ENCODE measurements around the gene RHOBTB3. TPM values are rescaled to one million over a fixed set of nuclear protein-coding genes. Genes with fewer than 3 reads are reported as not detected.

The RHOBTB3 gene
- total RNA-seq, 1 experiment from 2014 or later: 84.3 TPM

- Histone ChIP-seq H3K79me2 (ENCODE audit: insufficient read depth, low read length) (no peaks in the 10 kb centered on the region), H3K4me1 (ENCODE audit: control insufficient read depth in 1 of 2, insufficient read depth in 2 of 2, low read length in 2 of 2) (peaks cover 46 to 72% of the 10 kb centered on the region in 2 experiments), H3K9ac (ENCODE audit: low read length) (no peak overlapping the region), H3K27me3 (ENCODE audit: insufficient read depth, low read length) (no peaks in the 10 kb centered on the region), H2AFZ (ENCODE audit: low read depth, low read length, poor library complexity, severe bottlenecking) (no peak overlapping the region), H3K4me2 (ENCODE audit: low read length) (peak overlapping the region; percentile 48), H4K20me1 (ENCODE audit: insufficient read depth) (no peaks in the 10 kb centered on the region), H3K36me3 (ENCODE audit: control insufficient read depth in 1 of 2, insufficient read depth in 2 of 2, low read length in 2 of 2) (no peaks in the 10 kb centered on the region), H3K4me3 (replicated peaks in 1 of 2; ENCODE audit: low read depth in 1 of 2, low read length in 2 of 2) (0 out of 4 replicates have a peak overlapping the region, but pooled peaks of 1 of the 2 experiments have one; percentile 1), H3K27ac (ENCODE audit: low read depth, low read length) (peak overlapping the region; percentile 7; the same call in 1 of the 2 replicates), H3K9me3 (ENCODE audit: control insufficient read depth in 1 of 2, insufficient read depth in 1 of 2, low read depth in 1 of 2, low read length in 2 of 2) (no peaks in the 10 kb centered on the region), H3K9me2 (ENCODE audit: insufficient read depth) (no peaks in the 10 kb centered on the region)
- POLR2A ChIA-PET: no interaction called here
- CTCF ChIA-PET: no interaction called here
- DNase-seq (ENCODE audit: low read depth, low spot score): peak; percentile 63
- BruUV-seq (replicated peaks): no TSS peak
- RAD21 ChIA-PET (ENCODE audit: low non-redundant PET in 1 of 2, low total read pairs in 2 of 2, uncharacterized antibody in 2 of 2, unreplicated experiment in 2 of 2): no interaction called here
- intact Hi-C loops (cut with micrococcal nuclease): loop anchor here (2.0 kb wide), 1 partner anchor 15 kb away; the partner anchor contains the start of gene RHOBTB3
- no peak for ATAC-seq
- TF ChIP-seq SIN3A (IDR thresholded peaks at IDR 0.05; ENCODE audit: low read depth): peak; percentile 34; the same call in 1 of the 2 replicates
- TF ChIP-seq EGR1 (IDR thresholded peaks at IDR 0.05; ENCODE audit: low read depth): no peak
- TF ChIP-seq CEBPB (IDR thresholded peaks at IDR 0.05; ENCODE audit: low read depth): peak; percentile 83
- no peak for TF ChIP-seq CTCF (IDR thresholded peaks at IDR 0.05 in 2 of 3, conservative IDR thresholded peaks at IDR 0.05 in 1 of 3; ENCODE audit: borderline replicate concordance in 1 of 3, insufficient read depth in 1 of 3, low read depth in 2 of 3, low read length in 2 of 3)
- TF ChIP-seq JUND (IDR thresholded peaks at IDR 0.05): peak; percentile 77
- TF ChIP-seq TCF7L2 (IDR thresholded peaks at IDR 0.05; ENCODE audit: borderline replicate concordance, extremely low read depth, insufficient read depth, insufficient read length): peak; percentile 75
- TF ChIP-seq ELF1 (IDR thresholded peaks at IDR 0.05; ENCODE audit: borderline replicate concordance, low read depth): no peak
- TF ChIP-seq POLR2AphosphoS5 (IDR thresholded peaks at IDR 0.05; ENCODE audit: low read depth, low read length): no peak
- TF ChIP-seq SRF (IDR thresholded peaks at IDR 0.05; ENCODE audit: low read depth): 0 out of 2 replicates have a peak, but pooled peaks have one; percentile 45
- TF ChIP-seq POLR2A (IDR thresholded peaks at IDR 0.05; ENCODE audit: borderline replicate concordance, extremely low read depth, insufficient read depth, insufficient read length): no peak
- TF ChIP-seq MAX (IDR thresholded peaks at IDR 0.05): 0 out of 2 replicates have a peak, but pooled peaks have one; percentile 15
- TF ChIP-seq SP1 (IDR thresholded peaks at IDR 0.05; ENCODE audit: low read depth): peak; percentile 62
- TF ChIP-seq ZBTB33 (IDR thresholded peaks at IDR 0.05; ENCODE audit: extremely low read depth, insufficient replicate concordance, low read length): no peak
- TF ChIP-seq EZH2 (IDR thresholded peaks at IDR 0.05): no peak
- peak; percentile 55; the same call in 1 of the 2 replicates for TF ChIP-seq CBX3 (IDR thresholded peaks at IDR 0.05; ENCODE audit: low read depth)
- no peak for TF ChIP-seq ATF3 (IDR thresholded peaks at IDR 0.05)
- no peak for TF ChIP-seq RAD21 (IDR thresholded peaks at IDR 0.05; ENCODE audit: low read depth)
- no peak for TF ChIP-seq ZNF274 (IDR thresholded peaks at IDR 0.05; ENCODE audit: low read depth, low read length)
- TF ChIP-seq EZH2phosphoT487 (IDR thresholded peaks at IDR 0.05; ENCODE audit: borderline replicate concordance): no peak
- TF ChIP-seq ZFX (IDR thresholded peaks at IDR 0.05): no peak
- no peak for TF ChIP-seq YY1 (IDR thresholded peaks at IDR 0.05; ENCODE audit: extremely low read depth, insufficient replicate concordance, low read depth, low read length)
These were observed 15.2 kb upstream of the RHOBTB3 start for GRCh38 chr5:95715799-95716461.
